Smooth muscle cell (in vitro differentiated cells): ENCODE measurements around the gene PCDHGC4. TPM values are rescaled to one million over a fixed set of nuclear protein-coding genes. Genes with fewer than 3 reads are reported as not detected.

Experiments
- DNase-seq: peaks from one replicate; lab custom pipeline; 2025; ENCODE audit not compliant: unreplicated experiment; lab: John Stamatoyannopoulos, UW
- H2AFZ ChIP-seq: fragments of 200-600 bp; sonication (generic); 2 replicates; pipeline ENCODE4 v1.6.0; 2016; ENCODE audit warnings: antibody characterized with exemption, low read depth, mild to moderate bottlenecking
- H3F3A ChIP-seq: fragments of 200-600 bp; sonication (generic); 2 replicates; pipeline ENCODE4 v1.6.0; 2017; ENCODE audit warnings: antibody characterized with exemption, low read depth
- H3K27ac ChIP-seq: fragments of 200-600 bp; sonication (generic); 2 replicates; pipeline ENCODE4 v1.5.1; 2016; ENCODE audit warnings: low read depth, mild to moderate bottlenecking
- H3K27me3 ChIP-seq: fragments of 200-600 bp; sonication (generic); 2 replicates; pipeline ENCODE4 v1.6.1; 2016; ENCODE audit warnings: low read depth, mild to moderate bottlenecking
- H3K36me3 ChIP-seq: fragments of 200-600 bp; sonication (generic); 2 replicates; pipeline ENCODE4 v1.5.1; 2016; ENCODE audit warnings: low read depth
- H3K4me1 ChIP-seq: fragments of 200-600 bp; sonication (generic); 2 replicates; pipeline ENCODE4 v1.5.1; 2016; ENCODE audit warnings: low read depth
- H3K4me2 ChIP-seq: fragments of 200-600 bp; sonication (generic); 2 replicates; pipeline ENCODE4 v1.6.0; 2016; ENCODE audit warnings: mild to moderate bottlenecking
- H3K4me3 ChIP-seq: fragments of 200-600 bp; sonication (generic); 2 replicates; pipeline ENCODE4 v1.5.1; 2016; ENCODE audit warnings: mild to moderate bottlenecking
- H3K79me2 ChIP-seq: fragments of 200-600 bp; sonication (generic); 2 replicates; pipeline ENCODE4 v1.6.0; 2016; ENCODE audit warnings: low read depth, mild to moderate bottlenecking
- H3K9ac ChIP-seq: fragments of 200-600 bp; sonication (generic); 2 replicates; pipeline ENCODE4 v1.6.0; 2016; ENCODE audit warnings: low read depth
- H3K9me3 ChIP-seq: fragments of 200-600 bp; sonication (generic); replicated peaks from 2 replicates; pipeline ENCODE4 v1.5.1; 2016; ENCODE audit warnings: low read depth
- H4K20me1 ChIP-seq: fragments of 200-600 bp; sonication (generic); 2 replicates; pipeline ENCODE4 v1.6.0; 2016; ENCODE audit warnings: low read depth
- CTCF ChIP-seq: fragments of 200-600 bp; sonication (generic); IDR thresholded peaks from 2 replicates; pipeline ENCODE4 v1.5.1; 2017; ENCODE audit warnings: borderline replicate concordance, mild to moderate bottlenecking, antibody characterized with exemption; ENCODE audit not compliant: insufficient read depth, poor library complexity, severe bottlenecking
- WGBS: methylation state at CpG from one replicate; pipeline ENCODE4 v1.1.7; 2016; ENCODE audit warnings: low lambda C conversion rate; 5-methylcytosine and 5-hydroxymethylcytosine counted together
- polyA plus RNA-seq: library from polyadenylated mRNA; unstranded; fragments of >200 nt; fragmentation: Nextera tagmentation; extraction: Ambion mirVana; gene quantifications from 2 replicates; pipeline ENCODE4 v1.2.1, GENCODE V29; 2016
- total RNA-seq: library from RNA; depleted of rRNA; stranded (reverse); fragments of >200 nt; gene quantifications from 2 replicates; pipeline ENCODE4 v1.2.3, GENCODE V29; 2014

Gene PCDHGC4
- total and polyA plus RNA-seq, 2 experiments from 2014 or later, result 0.16 to 3.8 TPM

- H3K4me3 ChIP-seq, result no peak overlapping the region
These were observed 47.9 kb downstream of the PCDHGC4 start for GRCh38 chr5:141532726-141533125.

GRCh38 chr5:141533897-141534296 is 49.1 kb downstream of the PCDHGC4 start:
- H3K9me3 ChIP-seq, result no peaks in the 10 kb centered on the region
- no peak for TF ChIP-seq CTCF
- WGBS, result 100% methylated on average over 1 of the region's 1 CpG
- H3K4me3 ChIP-seq, result no peak overlapping the region
- H3K36me3 ChIP-seq, result peaks cover 14% of the 10 kb centered on the region
- no peak overlapping the region for H3K27ac ChIP-seq
- H2AFZ ChIP-seq, result no peak overlapping the region
- H3K79me2 ChIP-seq, result no peaks in the 10 kb centered on the region
- H3F3A ChIP-seq, result peaks cover 9% of the 10 kb centered on the region
- no peak overlapping the region for H3K4me2 ChIP-seq
- no peak for DNase-seq
- H3K4me1 ChIP-seq, result no peaks in the 10 kb centered on the region
- H3K9ac ChIP-seq, result no peak overlapping the region
- H3K27me3 ChIP-seq, result no peaks in the 10 kb centered on the region
- H4K20me1 ChIP-seq, result no peaks in the 10 kb centered on the region

More at GRCh38 chr5:141532726-141533125, 47.9 kb downstream of the PCDHGC4 start:
- H3K79me2 ChIP-seq, result no peaks in the 10 kb centered on the region
- H3K27ac ChIP-seq, result no peak overlapping the region
- H3F3A ChIP-seq, result peaks cover 9% of the 10 kb centered on the region
- TF ChIP-seq CTCF, result no peak
- H3K4me2 ChIP-seq, result no peak overlapping the region
- no peak overlapping the region for H2AFZ ChIP-seq
- WGBS, result 100% methylated on average over 1 of the region's 1 CpG
- H3K4me1 ChIP-seq, result no peaks in the 10 kb centered on the region
- DNase-seq, result no peak
- H3K36me3 ChIP-seq, result peaks cover 14% of the 10 kb centered on the region
- H3K9me3 ChIP-seq, result no peaks in the 10 kb centered on the region
- no peaks in the 10 kb centered on the region for H3K27me3 ChIP-seq
- H4K20me1 ChIP-seq, result no peaks in the 10 kb centered on the region
- H3K9ac ChIP-seq, result no peak overlapping the region

DNA sequence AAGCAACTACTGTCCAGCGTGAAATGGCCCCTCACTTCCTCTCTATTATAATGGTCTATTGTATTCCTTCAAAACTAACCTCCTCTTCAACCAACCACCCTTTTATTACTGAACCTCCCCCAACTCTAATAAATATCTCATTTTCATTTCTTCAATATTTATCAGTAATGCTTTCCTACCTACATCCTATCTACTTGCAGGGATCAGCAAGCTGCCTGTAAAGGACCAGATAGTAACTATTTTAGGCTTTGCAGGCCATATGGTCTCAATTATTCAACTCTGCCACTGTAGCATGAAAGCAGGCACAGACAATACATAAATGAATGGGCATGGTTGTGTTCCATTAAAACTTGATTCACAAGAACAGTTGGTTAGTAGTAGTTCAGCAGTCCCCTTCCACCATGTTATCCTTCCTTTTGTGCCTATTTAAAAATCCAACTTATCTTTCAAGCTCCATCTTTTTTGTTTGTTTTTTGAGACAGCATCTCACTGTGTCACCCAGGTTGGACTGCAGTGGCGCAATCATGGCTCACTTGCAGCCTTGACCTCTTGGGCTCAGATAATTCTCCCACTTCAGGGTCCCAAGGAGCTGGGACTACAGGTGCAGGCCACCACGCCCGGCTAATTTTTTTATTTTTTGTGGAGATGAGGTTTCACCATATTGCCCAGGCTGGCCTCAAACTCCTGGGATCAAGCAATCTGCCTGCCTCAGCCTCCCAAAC is 49.8 kb downstream of the PCDHGC4 start:
- Histone ChIP-seq H3K36me3 (peaks cover 14% of the 10 kb centered on the region), H3F3A (peaks cover 8% of the 10 kb centered on the region), H3K9ac (no peak overlapping the region), H3K4me3 (no peak overlapping the region), H3K27me3 (no peaks in the 10 kb centered on the region), H3K79me2 (no peaks in the 10 kb centered on the region), H4K20me1 (no peaks in the 10 kb centered on the region), H3K9me3 (no peaks in the 10 kb centered on the region), H3K4me1 (no peaks in the 10 kb centered on the region), H3K27ac (no peak overlapping the region), H2AFZ (no peak overlapping the region), H3K4me2 (no peak overlapping the region)
- 88% methylated on average over 4 of the region's 4 CpGs for WGBS
- TF ChIP-seq CTCF, result no peak
- no peak for DNase-seq

Other genes starting within 250 kb of the PCDHGC4 start
- gene PCDHB15, start 239.6 kb upstream of the PCDHGC4 start, total RNA-seq, result 3.9 and 4.2 TPM in 2 replicates
- gene PCDHB15, start 239.6 kb upstream of the PCDHGC4 start, polyA plus RNA-seq, result 1.8 and 2.1 TPM in 2 replicates
- not detected in 2 replicates for gene SLC25A2, start 181.0 kb upstream of the PCDHGC4 start, total RNA-seq
- 0.15 TPM in 1 of 2 replicates, not detected in the other for gene SLC25A2, start 181.0 kb upstream of the PCDHGC4 start, polyA plus RNA-seq
- gene TAF7, start 164.2 kb upstream of the PCDHGC4 start, total RNA-seq, result 83.0 and 94.5 TPM in 2 replicates
- 85.9 and 105 TPM in 2 replicates for gene TAF7, start 164.2 kb upstream of the PCDHGC4 start, polyA plus RNA-seq
- 0.58 and 0.63 TPM in 2 replicates for gene PCDHGA1, start 154.5 kb upstream of the PCDHGC4 start, total RNA-seq
- 0.05 TPM in 1 of 2 replicates, not detected in the other for gene PCDHGA1, start 154.5 kb upstream of the PCDHGC4 start, polyA plus RNA-seq
- 0.04 TPM in 1 of 2 replicates, not detected in the other for gene PCDHGA2, start 146.3 kb upstream of the PCDHGC4 start, total RNA-seq
- not detected in 2 replicates for gene PCDHGA2, start 146.3 kb upstream of the PCDHGC4 start, polyA plus RNA-seq
- not detected in 2 replicates for gene PCDHGA3, start 141.2 kb upstream of the PCDHGC4 start, total RNA-seq
- not detected in 2 replicates for gene PCDHGA3, start 141.2 kb upstream of the PCDHGC4 start, polyA plus RNA-seq
- gene PCDHGB1, start 134.9 kb upstream of the PCDHGC4 start, total RNA-seq, result 0.27 and 0.81 TPM in 2 replicates
- 0.40 TPM in 1 of 2 replicates, not detected in the other for gene PCDHGB1, start 134.9 kb upstream of the PCDHGC4 start, polyA plus RNA-seq
- gene PCDHGA4, start 130.0 kb upstream of the PCDHGC4 start, total RNA-seq, result 0.58 and 1.1 TPM in 2 replicates
- gene PCDHGA4, start 130.0 kb upstream of the PCDHGC4 start, polyA plus RNA-seq, result not detected in 2 replicates
- gene PCDHGB2, start 125.0 kb upstream of the PCDHGC4 start, total RNA-seq, result 0.18 and 1.1 TPM in 2 replicates
- not detected in 2 replicates for gene PCDHGB2, start 125.0 kb upstream of the PCDHGC4 start, polyA plus RNA-seq
- 0.09 and 0.22 TPM in 2 replicates for gene PCDHGA5, start 120.9 kb upstream of the PCDHGC4 start, total RNA-seq
- gene PCDHGA5, start 120.9 kb upstream of the PCDHGC4 start, polyA plus RNA-seq, result 0.13 TPM in 1 of 2 replicates, not detected in the other
- 0.40 TPM in 1 of 2 replicates, not detected in the other for gene PCDHGB3, start 114.8 kb upstream of the PCDHGC4 start, total RNA-seq
- not detected in 2 replicates for gene PCDHGB3, start 114.8 kb upstream of the PCDHGC4 start, polyA plus RNA-seq
- 0.09 and 0.27 TPM in 2 replicates for gene PCDHGA6, start 111.1 kb upstream of the PCDHGC4 start, total RNA-seq
- not detected in 2 replicates for gene PCDHGA6, start 111.1 kb upstream of the PCDHGC4 start, polyA plus RNA-seq
- gene PCDHGA7, start 102.3 kb upstream of the PCDHGC4 start, total RNA-seq, result 0.09 and 0.27 TPM in 2 replicates
- gene PCDHGA7, start 102.3 kb upstream of the PCDHGC4 start, polyA plus RNA-seq, result not detected in 2 replicates
- 37.1 and 43.1 TPM in 2 replicates for gene PCDHGB4, start 97.3 kb upstream of the PCDHGC4 start, total RNA-seq
- gene PCDHGB4, start 97.3 kb upstream of the PCDHGC4 start, polyA plus RNA-seq, result 20.0 and 27.5 TPM in 2 replicates
- 3.2 and 3.3 TPM in 2 replicates for gene PCDHGA8, start 92.4 kb upstream of the PCDHGC4 start, total RNA-seq
- gene PCDHGA8, start 92.4 kb upstream of the PCDHGC4 start, polyA plus RNA-seq, result 0.25 and 0.89 TPM in 2 replicates
- gene PCDHGB5, start 87.1 kb upstream of the PCDHGC4 start, total RNA-seq, result 3.2 and 3.3 TPM in 2 replicates
- 0.90 and 4.2 TPM in 2 replicates for gene PCDHGB5, start 87.1 kb upstream of the PCDHGC4 start, polyA plus RNA-seq
- 2.9 and 4.0 TPM in 2 replicates for gene PCDHGA9, start 82.3 kb upstream of the PCDHGC4 start, total RNA-seq
- 0.08 and 0.23 TPM in 2 replicates for gene PCDHGA9, start 82.3 kb upstream of the PCDHGC4 start, polyA plus RNA-seq
- gene PCDHGB6, start 77.0 kb upstream of the PCDHGC4 start, total RNA-seq, result 12.4 and 17.1 TPM in 2 replicates
- 9.7 and 12.3 TPM in 2 replicates for gene PCDHGB6, start 77.0 kb upstream of the PCDHGC4 start, polyA plus RNA-seq
- 24.6 and 24.7 TPM in 2 replicates for gene PCDHGA10, start 72.0 kb upstream of the PCDHGC4 start, total RNA-seq
- gene PCDHGA10, start 72.0 kb upstream of the PCDHGC4 start, polyA plus RNA-seq, result 10.9 and 11.1 TPM in 2 replicates
- 25.3 and 37.5 TPM in 2 replicates for gene PCDHGB7, start 67.4 kb upstream of the PCDHGC4 start, total RNA-seq
- gene PCDHGB7, start 67.4 kb upstream of the PCDHGC4 start, polyA plus RNA-seq, result 21.3 and 24.6 TPM in 2 replicates
- gene PCDHGA11, start 64.0 kb upstream of the PCDHGC4 start, total RNA-seq, result 8.7 and 13.2 TPM in 2 replicates
- 7.9 and 8.0 TPM in 2 replicates for gene PCDHGA11, start 64.0 kb upstream of the PCDHGC4 start, polyA plus RNA-seq
- gene PCDHGA12, start 54.5 kb upstream of the PCDHGC4 start, total RNA-seq, result 1.7 and 4.5 TPM in 2 replicates
- gene PCDHGA12, start 54.5 kb upstream of the PCDHGC4 start, polyA plus RNA-seq, result 0.42 and 0.86 TPM in 2 replicates
- gene PCDHGC3, start 9.1 kb upstream of the PCDHGC4 start, total RNA-seq, result 38.2 and 50.3 TPM in 2 replicates
- gene PCDHGC3, start 9.1 kb upstream of the PCDHGC4 start, polyA plus RNA-seq, result 98.4 and 111 TPM in 2 replicates
- gene PCDHGC5, start 4.1 kb downstream of the PCDHGC4 start, total RNA-seq, result 1.8 and 3.4 TPM in 2 replicates
- 1.5 and 3.3 TPM in 2 replicates for gene PCDHGC5, start 4.1 kb downstream of the PCDHGC4 start, polyA plus RNA-seq
- 25.2 and 26.7 TPM in 2 replicates for gene DIAPH1, start 134.0 kb downstream of the PCDHGC4 start, total RNA-seq
- gene DIAPH1, start 134.0 kb downstream of the PCDHGC4 start, polyA plus RNA-seq, result 15.4 and 34.7 TPM in 2 replicates
- gene HDAC3, start 151.8 kb downstream of the PCDHGC4 start, total RNA-seq, result 47.4 and 50.2 TPM in 2 replicates
- 66.9 and 79.8 TPM in 2 replicates for gene HDAC3, start 151.8 kb downstream of the PCDHGC4 start, polyA plus RNA-seq
- gene RELL2, start 152.0 kb downstream of the PCDHGC4 start, total RNA-seq, result 2.6 and 4.2 TPM in 2 replicates
- gene RELL2, start 152.0 kb downstream of the PCDHGC4 start, polyA plus RNA-seq, result 7.4 and 8.7 TPM in 2 replicates
- 15.6 and 16.4 TPM in 2 replicates for gene FCHSD1, start 166.4 kb downstream of the PCDHGC4 start, total RNA-seq
- gene FCHSD1, start 166.4 kb downstream of the PCDHGC4 start, polyA plus RNA-seq, result 15.7 and 35.8 TPM in 2 replicates
- gene ARAP3, start 197.2 kb downstream of the PCDHGC4 start, total RNA-seq, result 4.7 and 9.4 TPM in 2 replicates
- gene ARAP3, start 197.2 kb downstream of the PCDHGC4 start, polyA plus RNA-seq, result 11.1 and 12.9 TPM in 2 replicates